SU-DHL-6 (cell line): Measurements from ENCODE around the gene SAP30L.

Experiments
- H2AFZ ChIP-seq: fragments of 200-600 bp; sonication (generic); 2 replicates; pipeline ENCODE4 v1.6.1; 2014; ENCODE audit warnings: low read depth, mild to moderate bottlenecking, moderate library complexity, mixed read lengths, antibody characterized with exemption, low read length; ENCODE audit not compliant: severe bottlenecking
- H3F3A ChIP-seq: fragments of 200-600 bp; shearing (Covaris generic); 2 replicates; pipeline ENCODE4 v1.6.0; 2016; ENCODE audit warnings: antibody characterized with exemption, mild to moderate bottlenecking; ENCODE audit not compliant: insufficient read depth
- H3K27ac ChIP-seq: fragments of 200-600 bp; sonication (generic); 2 replicates; pipeline ENCODE4 v1.5.1; 2016; ENCODE audit warnings: low read depth, mild to moderate bottlenecking, low read length, moderate library complexity, mixed read lengths
- H3K27me3 ChIP-seq: fragments of 200-600 bp; sonication (generic), shearing (Covaris generic); 2 replicates; pipeline ENCODE4 v1.6.0; 2014; ENCODE audit warnings: mild to moderate bottlenecking, low read length
- H3K36me3 ChIP-seq: fragments of 200-600 bp; sonication (generic); 2 replicates; pipeline ENCODE4 v1.6.1; 2014; ENCODE audit warnings: mild to moderate bottlenecking, low read length, mixed read lengths
- H3K4me2 ChIP-seq: fragments of 300-600, 200-600 bp; shearing (Covaris generic), sonication (generic); 2 replicates; pipeline ENCODE4 v1.6.0; 2014; ENCODE audit warnings: low read length, low read depth, mild to moderate bottlenecking; ENCODE audit not compliant: poor library complexity, severe bottlenecking
- H3K4me3 ChIP-seq: fragments of 200-600 bp; sonication (generic); 2 replicates; pipeline ENCODE4 v1.5.1; 2014; ENCODE audit warnings: antibody characterized with exemption, low read length, mild to moderate bottlenecking, mixed read lengths; ENCODE audit not compliant: insufficient read depth, poor library complexity, severe bottlenecking
- H3K79me2 ChIP-seq: fragments of 200-600 bp; sonication (generic); 2 replicates; pipeline ENCODE4 v1.6.1; 2014; ENCODE audit warnings: mild to moderate bottlenecking, low read length, moderate library complexity; ENCODE audit not compliant: insufficient read depth
- H3K9ac ChIP-seq: fragments of 200-600 bp; sonication (generic); 2 replicates; pipeline ENCODE4 v1.7.0; 2014; ENCODE audit warnings: mild to moderate bottlenecking, low read length
- H3K9me2 ChIP-seq: fragments of 200-600 bp; sonication (generic); replicated peaks from 2 replicates; pipeline ENCODE4 v1.6.1; 2014; ENCODE audit warnings: low read length; ENCODE audit not compliant: insufficient read depth
- H3K9me3 ChIP-seq: fragments of 200-600 bp; sonication (generic); 2 replicates; pipeline ENCODE4 v1.6.1; 2014; ENCODE audit warnings: low read length, mixed read lengths; ENCODE audit not compliant: insufficient read depth
- H4K20me1 ChIP-seq: fragments of 200-600 bp; sonication (generic); 2 replicates; pipeline ENCODE4 v1.6.1; 2014; ENCODE audit warnings: low read depth, mild to moderate bottlenecking, antibody characterized with exemption, low read length, moderate library complexity, mixed read lengths
- EZH2phosphoT487 ChIP-seq: fragments of 200-600 bp; sonication (generic), shearing (Covaris generic); conservative IDR thresholded peaks from 2 replicates; pipeline ENCODE4 v1.6.1; 2018; ENCODE audit warnings: mild to moderate bottlenecking, antibody characterized with exemption, low read length, moderate library complexity, mixed read lengths
- TF ChIP-seq, protein P1 (sequence below): fragments of 200-600 bp; sonication (generic); IDR thresholded peaks from one replicate; pipeline ENCODE4 v1.5.1; 2017; ENCODE audit warnings: antibody characterized with exemption, mild to moderate bottlenecking, low read length, moderate library complexity; ENCODE audit not compliant: insufficient read depth, poor library complexity, severe bottlenecking

Gene SAP30L

GRCh38 chr5:154498591-154498990 lies 52.8 kb downstream of the SAP30L start:
- no peak overlapping the region for H3K9ac ChIP-seq
- no peaks in the 10 kb centered on the region for H3K9me2 ChIP-seq
- H3K79me2 ChIP-seq = no peaks in the 10 kb centered on the region
- H4K20me1 ChIP-seq = no peaks in the 10 kb centered on the region
- H2AFZ ChIP-seq = no peak overlapping the region
- no peaks in the 10 kb centered on the region for H3K27me3 ChIP-seq
- TF ChIP-seq EZH2phosphoT487 = no peak
- TF ChIP-seq, protein P1, sequence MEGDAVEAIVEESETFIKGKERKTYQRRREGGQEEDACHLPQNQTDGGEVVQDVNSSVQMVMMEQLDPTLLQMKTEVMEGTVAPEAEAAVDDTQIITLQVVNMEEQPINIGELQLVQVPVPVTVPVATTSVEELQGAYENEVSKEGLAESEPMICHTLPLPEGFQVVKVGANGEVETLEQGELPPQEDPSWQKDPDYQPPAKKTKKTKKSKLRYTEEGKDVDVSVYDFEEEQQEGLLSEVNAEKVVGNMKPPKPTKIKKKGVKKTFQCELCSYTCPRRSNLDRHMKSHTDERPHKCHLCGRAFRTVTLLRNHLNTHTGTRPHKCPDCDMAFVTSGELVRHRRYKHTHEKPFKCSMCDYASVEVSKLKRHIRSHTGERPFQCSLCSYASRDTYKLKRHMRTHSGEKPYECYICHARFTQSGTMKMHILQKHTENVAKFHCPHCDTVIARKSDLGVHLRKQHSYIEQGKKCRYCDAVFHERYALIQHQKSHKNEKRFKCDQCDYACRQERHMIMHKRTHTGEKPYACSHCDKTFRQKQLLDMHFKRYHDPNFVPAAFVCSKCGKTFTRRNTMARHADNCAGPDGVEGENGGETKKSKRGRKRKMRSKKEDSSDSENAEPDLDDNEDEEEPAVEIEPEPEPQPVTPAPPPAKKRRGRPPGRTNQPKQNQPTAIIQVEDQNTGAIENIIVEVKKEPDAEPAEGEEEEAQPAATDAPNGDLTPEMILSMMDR = no peak
- no peak overlapping the region for H3K4me3 ChIP-seq
- H3K4me2 ChIP-seq = no peak overlapping the region
- no peaks in the 10 kb centered on the region for H3F3A ChIP-seq
- no peaks in the 10 kb centered on the region for H3K9me3 ChIP-seq
- no peak overlapping the region for H3K27ac ChIP-seq
- H3K36me3 ChIP-seq = no peaks in the 10 kb centered on the region

GRCh38 chr5:154498994-154499393 lies 53.2 kb downstream of the SAP30L start:
- H3K9ac ChIP-seq = no peak overlapping the region
- no peak overlapping the region for H2AFZ ChIP-seq
- H3F3A ChIP-seq = no peaks in the 10 kb centered on the region
- no peaks in the 10 kb centered on the region for H3K27me3 ChIP-seq
- H4K20me1 ChIP-seq = no peaks in the 10 kb centered on the region
- H3K4me3 ChIP-seq = no peak overlapping the region
- H3K36me3 ChIP-seq = no peaks in the 10 kb centered on the region
- H3K9me3 ChIP-seq = no peaks in the 10 kb centered on the region
- TF ChIP-seq, protein P1 = no peak
- TF ChIP-seq EZH2phosphoT487 = no peak
- H3K79me2 ChIP-seq = no peaks in the 10 kb centered on the region
- no peak overlapping the region for H3K27ac ChIP-seq
- no peak overlapping the region for H3K4me2 ChIP-seq
- no peaks in the 10 kb centered on the region for H3K9me2 ChIP-seq

GRCh38 chr5:154501566-154501965 lies 55.8 kb downstream of the SAP30L start:
- H4K20me1 ChIP-seq = no peaks in the 10 kb centered on the region
- H3K27ac ChIP-seq = no peak overlapping the region
- H3F3A ChIP-seq = no peaks in the 10 kb centered on the region
- no peak overlapping the region for H3K4me2 ChIP-seq
- no peak overlapping the region for H3K9ac ChIP-seq
- no peak overlapping the region for H3K4me3 ChIP-seq
- H3K9me2 ChIP-seq = no peaks in the 10 kb centered on the region
- no peaks in the 10 kb centered on the region for H3K36me3 ChIP-seq
- H3K79me2 ChIP-seq = no peaks in the 10 kb centered on the region
- H3K27me3 ChIP-seq = no peaks in the 10 kb centered on the region
- H3K9me3 ChIP-seq = no peaks in the 10 kb centered on the region
- H2AFZ ChIP-seq = no peak overlapping the region
- TF ChIP-seq EZH2phosphoT487 = no peak
- TF ChIP-seq, protein P1 = no peak
